HepG2 (cell line): ENCODE results near the gene CEP104. TPM values are rescaled to one million over a fixed set of nuclear protein-coding genes. Genes with fewer than 3 reads are reported as not detected.

ENCODE experiments used
- ADNP ChIP-seq: sonication (generic); formaldehyde crosslinking; IDR thresholded peaks from 2 replicates; pipeline ENCODE4 v1.4.0; 2020; ENCODE audit warnings: missing genetic modification reagents
- FOXK1 ChIP-seq: sonication (generic); formaldehyde crosslinking; IDR thresholded peaks from 2 replicates; pipeline ENCODE4 v1.4.0; 2020; ENCODE audit warnings: low read depth, missing genetic modification reagents, borderline replicate concordance
- HNRNPL ChIP-seq: fragments of 200-400 bp; formaldehyde crosslinking; IDR thresholded peaks from 2 replicates; pipeline ENCODE4 v1.6.1; 2017; ENCODE audit warnings: mild to moderate bottlenecking, low read depth, low read length
- HNRNPLL ChIP-seq: fragments of 200-400 bp; formaldehyde crosslinking; IDR thresholded peaks from 2 replicates; pipeline ENCODE4 v1.6.1; 2017; ENCODE audit warnings: mild to moderate bottlenecking, low read depth, low read length; ENCODE audit not compliant: poor library complexity, severe bottlenecking
- HOXA3 ChIP-seq: sonication (generic); formaldehyde crosslinking; IDR thresholded peaks from 2 replicates; pipeline ENCODE4 v1.5.0; 2020; ENCODE audit warnings: missing genetic modification reagents
- KDM2A ChIP-seq: sonication (generic); formaldehyde crosslinking; IDR thresholded peaks from 2 replicates; pipeline ENCODE4 v1.4.0; 2020; ENCODE audit warnings: low read depth, missing genetic modification reagents, borderline replicate concordance
- KLF9 ChIP-seq: IDR thresholded peaks from 2 replicates; pipeline ENCODE4 v1.6.1; 2016; ENCODE audit warnings: low read depth
- MXI1 ChIP-seq: IDR thresholded peaks from 3 replicates; pipeline ENCODE4 v1.6.1; 2012; ENCODE audit warnings: low read depth, low read length, inconsistent platforms, borderline replicate concordance
- NFIC ChIP-seq: IDR thresholded peaks from 2 replicates; pipeline ENCODE4 v1.6.1; 2012; ENCODE audit warnings: mild to moderate bottlenecking, low read length, inconsistent platforms
- NR2C2 ChIP-seq: sonication (generic); formaldehyde crosslinking; IDR thresholded peaks from 2 replicates; pipeline ENCODE4 v1.4.0; 2020; ENCODE audit warnings: missing genetic modification reagents, mild to moderate bottlenecking, moderate library complexity, borderline replicate concordance
- PHF5A ChIP-seq: IDR thresholded peaks from one replicate; pipeline ENCODE4 v1.6.1; 2018; ENCODE audit warnings: low read depth, missing genetic modification reagents; ENCODE audit not compliant: unreplicated experiment
- SAP130 ChIP-seq: IDR thresholded peaks from 2 replicates; pipeline ENCODE4 v1.6.1; 2016; ENCODE audit warnings: low read depth
- SIN3A ChIP-seq: IDR thresholded peaks from 2 replicates; pipeline ENCODE4 v1.6.1; 2011; ENCODE audit warnings: low read depth, mild to moderate bottlenecking, control low read depth, low read length, borderline replicate concordance
- ZNF788 ChIP-seq: sonication (generic); formaldehyde crosslinking; IDR thresholded peaks from 2 replicates; pipeline ENCODE4 v1.5.0; 2020; ENCODE audit warnings: mild to moderate bottlenecking, missing genetic modification reagents, borderline replicate concordance
- polyA plus RNA-seq, 8 experiments: library from polyadenylated mRNA; depleted of rRNA in 3 of 8; stranded (reverse) in 7 of 8; unstranded in 1 of 8; fragments of >200 nt; fragmentation: Illumina TruSeq in 4 of 8; extraction: Trizol in 4 of 8; gene quantifications; 2 replicates each; pipeline versions ENCODE4 v1.2.1 to v1.2.3, GENCODE V29; 2011 to 2016; ENCODE audit warnings: low read depth in 4 of 8, missing spikeins in 1 of 8, mixed read lengths in 1 of 8; ENCODE audit not compliant: insufficient read depth in 1 of 8
- total RNA-seq, 5 experiments: library from RNA; depleted of rRNA; stranded (reverse); fragments of >200 nt; fragmentation: Illumina TruSeq; extraction: Trizol; gene quantifications; 2 replicates each; pipeline ENCODE4 v1.2.3, GENCODE V29; 2016; ENCODE audit warnings: low read depth in 1 of 5
- TF ChIP-seq, protein P1 (sequence below): IDR thresholded peaks from 2 replicates; pipeline ENCODE4 v1.6.1; 2016; ENCODE audit warnings: low read depth, borderline replicate concordance
- TF ChIP-seq, protein P2 (sequence below): sonication (generic); formaldehyde crosslinking; IDR thresholded peaks from 2 replicates; pipeline ENCODE4 v1.4.0; 2020; ENCODE audit warnings: missing genetic modification reagents; ENCODE audit errors: not compliant biosample characterization
- TF ChIP-seq, protein P3 (sequence below): sonication (generic); formaldehyde crosslinking; IDR thresholded peaks from 2 replicates; pipeline ENCODE4 v1.8.1; 2023; ENCODE audit warnings: mild to moderate bottlenecking, missing genetic modification reagents
- TF ChIP-seq, protein P4 (sequence below): sonication (generic); formaldehyde crosslinking; IDR thresholded peaks from 2 replicates; pipeline ENCODE4 v1.4.0; 2020; ENCODE audit warnings: missing genetic modification reagents
- TF ChIP-seq, protein P5 (sequence below): IDR thresholded peaks from 2 replicates; pipeline ENCODE4 v1.6.1; 2012; ENCODE audit warnings: inconsistent platforms
- TF ChIP-seq, protein P6 (sequence below): sonication (generic); formaldehyde crosslinking; IDR thresholded peaks from 2 replicates; pipeline ENCODE4 v1.4.0; 2020; ENCODE audit warnings: missing genetic modification reagents, borderline replicate concordance

Gene CEP104
- total and polyA plus RNA-seq, 2 of the 13 experiments (the other 11 are each of a cell fraction or from before 2014, with no cell fraction given) = 20.4 to 30.1 TPM

DNA sequence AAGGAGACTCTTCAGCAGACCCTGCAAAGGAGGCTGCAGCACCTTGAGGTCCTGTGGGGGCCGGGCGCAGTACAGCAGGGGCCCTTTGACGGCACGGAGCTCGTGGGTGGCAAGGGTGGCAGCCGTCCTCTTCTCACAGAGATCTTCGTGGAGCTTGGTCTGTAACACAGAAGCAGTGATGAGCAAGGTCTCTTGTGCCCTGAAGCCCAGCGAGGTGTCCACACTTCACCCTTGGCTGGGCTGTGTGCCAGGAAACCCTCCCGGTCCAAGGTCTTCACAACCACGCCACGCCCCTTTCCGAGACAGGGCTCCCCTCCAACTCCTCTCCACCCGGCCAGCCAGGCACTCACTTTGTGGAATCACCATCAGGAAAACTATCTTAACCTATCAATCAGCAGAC, 72.0 kb downstream of the CEP104 start (continued):
- TF ChIP-seq, protein P1, sequence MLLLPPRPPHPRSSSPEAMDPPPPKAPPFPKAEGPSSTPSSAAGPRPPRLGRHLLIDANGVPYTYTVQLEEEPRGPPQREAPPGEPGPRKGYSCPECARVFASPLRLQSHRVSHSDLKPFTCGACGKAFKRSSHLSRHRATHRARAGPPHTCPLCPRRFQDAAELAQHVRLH (CRISPR knock-in tag) = peak; percentile 41; the same call in 1 of the 2 replicates
- TF ChIP-seq SAP130 (CRISPR knock-in tag) (peak; percentile 30; the same call in 1 of the 2 replicates), SIN3A (peak; percentile 37; the same call in 1 of the 2 replicates), NFIC (0 out of 2 replicates have a peak, but pooled peaks have one; percentile 24), PHF5A (peak; percentile 40), FOXK1 (CRISPR knock-in tag) (0 out of 2 replicates have a peak, but pooled peaks have one; percentile 16), MXI1 (peak; percentile 50; the same call in 1 of the 3 replicates), HNRNPLL (peak; percentile 20), ZNF788 (0 out of 2 replicates have a peak, but pooled peaks have one; percentile 23), HOXA3 (CRISPR knock-in tag) (peak; percentile 23; the same call in 1 of the 2 replicates), KDM2A (peak; percentile 24; the same call in 1 of the 2 replicates), KLF9 (CRISPR knock-in tag) (0 out of 2 replicates have a peak, but pooled peaks have one; percentile 40), HNRNPL (0 out of 2 replicates have a peak, but pooled peaks have one; percentile 72), ADNP (CRISPR knock-in tag) (no peak), NR2C2 (CRISPR knock-in tag) (peak; percentile 34; the same call in 1 of the 2 replicates)
- TF ChIP-seq, protein P2, sequence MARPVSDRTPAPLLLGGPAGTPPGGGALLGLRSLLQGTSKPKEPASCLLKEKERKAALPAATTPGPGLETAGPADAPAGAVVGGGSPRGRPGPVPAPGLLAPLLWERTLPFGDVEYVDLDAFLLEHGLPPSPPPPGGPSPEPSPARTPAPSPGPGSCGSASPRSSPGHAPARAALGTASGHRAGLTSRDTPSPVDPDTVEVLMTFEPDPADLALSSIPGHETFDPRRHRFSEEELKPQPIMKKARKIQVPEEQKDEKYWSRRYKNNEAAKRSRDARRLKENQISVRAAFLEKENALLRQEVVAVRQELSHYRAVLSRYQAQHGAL (CRISPR knock-in tag) = no peak
- TF ChIP-seq, protein P3, sequence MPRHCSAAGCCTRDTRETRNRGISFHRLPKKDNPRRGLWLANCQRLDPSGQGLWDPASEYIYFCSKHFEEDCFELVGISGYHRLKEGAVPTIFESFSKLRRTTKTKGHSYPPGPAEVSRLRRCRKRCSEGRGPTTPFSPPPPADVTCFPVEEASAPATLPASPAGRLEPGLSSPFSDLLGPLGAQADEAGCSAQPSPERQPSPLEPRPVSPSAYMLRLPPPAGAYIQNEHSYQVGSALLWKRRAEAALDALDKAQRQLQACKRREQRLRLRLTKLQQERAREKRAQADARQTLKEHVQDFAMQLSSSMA = 0 out of 2 replicates have a peak, but pooled peaks have one; percentile 45
- TF ChIP-seq, protein P4, sequence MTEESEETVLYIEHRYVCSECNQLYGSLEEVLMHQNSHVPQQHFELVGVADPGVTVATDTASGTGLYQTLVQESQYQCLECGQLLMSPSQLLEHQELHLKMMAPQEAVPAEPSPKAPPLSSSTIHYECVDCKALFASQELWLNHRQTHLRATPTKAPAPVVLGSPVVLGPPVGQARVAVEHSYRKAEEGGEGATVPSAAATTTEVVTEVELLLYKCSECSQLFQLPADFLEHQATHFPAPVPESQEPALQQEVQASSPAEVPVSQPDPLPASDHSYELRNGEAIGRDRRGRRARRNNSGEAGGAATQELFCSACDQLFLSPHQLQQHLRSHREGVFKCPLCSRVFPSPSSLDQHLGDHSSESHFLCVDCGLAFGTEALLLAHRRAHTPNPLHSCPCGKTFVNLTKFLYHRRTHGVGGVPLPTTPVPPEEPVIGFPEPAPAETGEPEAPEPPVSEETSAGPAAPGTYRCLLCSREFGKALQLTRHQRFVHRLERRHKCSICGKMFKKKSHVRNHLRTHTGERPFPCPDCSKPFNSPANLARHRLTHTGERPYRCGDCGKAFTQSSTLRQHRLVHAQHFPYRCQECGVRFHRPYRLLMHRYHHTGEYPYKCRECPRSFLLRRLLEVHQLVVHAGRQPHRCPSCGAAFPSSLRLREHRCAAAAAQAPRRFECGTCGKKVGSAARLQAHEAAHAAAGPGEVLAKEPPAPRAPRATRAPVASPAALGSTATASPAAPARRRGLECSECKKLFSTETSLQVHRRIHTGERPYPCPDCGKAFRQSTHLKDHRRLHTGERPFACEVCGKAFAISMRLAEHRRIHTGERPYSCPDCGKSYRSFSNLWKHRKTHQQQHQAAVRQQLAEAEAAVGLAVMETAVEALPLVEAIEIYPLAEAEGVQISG (CRISPR knock-in tag) = peak; percentile 33; the same call in 1 of the 2 replicates
- TF ChIP-seq, protein P5, sequence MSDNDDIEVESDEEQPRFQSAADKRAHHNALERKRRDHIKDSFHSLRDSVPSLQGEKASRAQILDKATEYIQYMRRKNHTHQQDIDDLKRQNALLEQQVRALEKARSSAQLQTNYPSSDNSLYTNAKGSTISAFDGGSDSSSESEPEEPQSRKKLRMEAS = peak; percentile 44; the same call in 1 of the 2 replicates
- TF ChIP-seq, protein P6, sequence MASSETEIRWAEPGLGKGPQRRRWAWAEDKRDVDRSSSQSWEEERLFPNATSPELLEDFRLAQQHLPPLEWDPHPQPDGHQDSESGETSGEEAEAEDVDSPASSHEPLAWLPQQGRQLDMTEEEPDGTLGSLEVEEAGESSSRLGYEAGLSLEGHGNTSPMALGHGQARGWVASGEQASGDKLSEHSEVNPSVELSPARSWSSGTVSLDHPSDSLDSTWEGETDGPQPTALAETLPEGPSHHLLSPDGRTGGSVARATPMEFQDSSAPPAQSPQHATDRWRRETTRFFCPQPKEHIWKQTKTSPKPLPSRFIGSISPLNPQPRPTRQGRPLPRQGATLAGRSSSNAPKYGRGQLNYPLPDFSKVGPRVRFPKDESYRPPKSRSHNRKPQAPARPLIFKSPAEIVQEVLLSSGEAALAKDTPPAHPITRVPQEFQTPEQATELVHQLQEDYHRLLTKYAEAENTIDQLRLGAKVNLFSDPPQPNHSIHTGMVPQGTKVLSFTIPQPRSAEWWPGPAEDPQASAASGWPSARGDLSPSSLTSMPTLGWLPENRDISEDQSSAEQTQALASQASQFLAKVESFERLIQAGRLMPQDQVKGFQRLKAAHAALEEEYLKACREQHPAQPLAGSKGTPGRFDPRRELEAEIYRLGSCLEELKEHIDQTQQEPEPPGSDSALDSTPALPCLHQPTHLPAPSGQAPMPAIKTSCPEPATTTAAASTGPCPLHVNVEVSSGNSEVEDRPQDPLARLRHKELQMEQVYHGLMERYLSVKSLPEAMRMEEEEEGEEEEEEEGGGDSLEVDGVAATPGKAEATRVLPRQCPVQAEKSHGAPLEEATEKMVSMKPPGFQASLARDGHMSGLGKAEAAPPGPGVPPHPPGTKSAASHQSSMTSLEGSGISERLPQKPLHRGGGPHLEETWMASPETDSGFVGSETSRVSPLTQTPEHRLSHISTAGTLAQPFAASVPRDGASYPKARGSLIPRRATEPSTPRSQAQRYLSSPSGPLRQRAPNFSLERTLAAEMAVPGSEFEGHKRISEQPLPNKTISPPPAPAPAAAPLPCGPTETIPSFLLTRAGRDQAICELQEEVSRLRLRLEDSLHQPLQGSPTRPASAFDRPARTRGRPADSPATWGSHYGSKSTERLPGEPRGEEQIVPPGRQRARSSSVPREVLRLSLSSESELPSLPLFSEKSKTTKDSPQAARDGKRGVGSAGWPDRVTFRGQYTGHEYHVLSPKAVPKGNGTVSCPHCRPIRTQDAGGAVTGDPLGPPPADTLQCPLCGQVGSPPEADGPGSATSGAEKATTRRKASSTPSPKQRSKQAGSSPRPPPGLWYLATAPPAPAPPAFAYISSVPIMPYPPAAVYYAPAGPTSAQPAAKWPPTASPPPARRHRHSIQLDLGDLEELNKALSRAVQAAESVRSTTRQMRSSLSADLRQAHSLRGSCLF (CRISPR knock-in tag) = no peak
